Measurements from ENCODE around the gene IPP. TPM values are rescaled to one million over a fixed set of nuclear protein-coding genes. Genes with fewer than 3 reads are reported as not detected.
"Not testable (repeated sequence)": the region's sequence is repeated elsewhere in the genome, so short reads cannot be mapped to it uniquely, and the experiment has no call there.

IPP gene
- total RNA-seq, 1 donor from 2014 or later = 4.4 TPM

GRCh38 chr1:45739641-45740156 is 10.8 kb downstream of the IPP start:
- not testable (repeated sequence) for DNase-seq (ENCODE audit: low read depth in 2 of 2)

- no peak for DNase-seq (ENCODE audit: low read depth in 2 of 2)
These were observed 11.3 kb downstream of the IPP start for GRCh38 chr1:45739137-45739536.

- no peak for DNase-seq (ENCODE audit: low read depth in 2 of 2)
These were observed 19.6 kb downstream of the IPP start for GRCh38 chr1:45730780-45731319.

GRCh38 chr1:45730075-45730779 is 20.2 kb downstream of the IPP start:
- DNase-seq (ENCODE audit: low read depth in 2 of 2) = no peak

- not testable (repeated sequence) for DNase-seq (ENCODE audit: low read depth in 2 of 2)
These were observed 24.4 kb downstream of the IPP start for GRCh38 chr1:45726007-45726406.

GRCh38 chr1:45723248-45723930 is 27.1 kb downstream of the IPP start:
- DNase-seq (ENCODE audit: low read depth in 2 of 2) = no peak

GRCh38 chr1:45722809-45723208 is 27.6 kb downstream of the IPP start:
- DNase-seq (ENCODE audit: low read depth in 2 of 2) = no peak

- no peak for DNase-seq (ENCODE audit: low read depth in 2 of 2)
These were observed 29.2 kb downstream of the IPP start for GRCh38 chr1:45721207-45721606.

- no peak for DNase-seq (ENCODE audit: low read depth in 2 of 2)
These were observed 32.2 kb downstream of the IPP start for GRCh38 chr1:45718289-45718688.

GRCh38 chr1:45717386-45717785 is 33.1 kb downstream of the IPP start:
- not testable (repeated sequence) for DNase-seq (ENCODE audit: low read depth in 2 of 2)

GRCh38 chr1:45716700-45717099 is 33.8 kb downstream of the IPP start:
- DNase-seq (ENCODE audit: low read depth in 2 of 2) = no peak

GRCh38 chr1:45713711-45714110 is 36.7 kb downstream of the IPP start:
- DNase-seq (ENCODE audit: low read depth in 2 of 2) = no peak

GRCh38 chr1:45704637-45705036 is 45.8 kb downstream of the IPP start:
- no peak for DNase-seq (ENCODE audit: low read depth in 2 of 2)

- DNase-seq (ENCODE audit: low read depth in 2 of 2) = no peak
These were observed 55.6 kb downstream of the IPP start for GRCh38 chr1:45694823-45695222.

GRCh38 chr1:45693811-45694210 is 56.6 kb downstream of the IPP start:
- DNase-seq (ENCODE audit: low read depth in 2 of 2) = not testable (repeated sequence)

GRCh38 chr1:45687754-45688740 is 62.4 kb downstream of the IPP start, which contains the start of gene TMEM69:
Gene TMEM69, plus strand, starts transcription at chr1:45688181. Its CDS starts 2,888 bp downstream, at chr1:45691069.
- DNase-seq (ENCODE audit: low read depth in 2 of 2) = peak; percentile 92 to 94

- peak; percentile 99 for DNase-seq (ENCODE audit: low read depth in 2 of 2)
These were observed 63.3 kb downstream of the IPP start for GRCh38 chr1:45687014-45687753.

- DNase-seq (ENCODE audit: low read depth in 2 of 2) = peak; percentile 99
These were observed 64.0 kb downstream of the IPP start, which contains the start of gene GPBP1L1 for GRCh38 chr1:45686288-45687013. Gene GPBP1L1, minus strand, starts transcription at chr1:45686533. Its CDS starts 27,446 bp downstream, at chr1:45659087.

- DNase-seq (ENCODE audit: low read depth in 2 of 2) = peak; percentile 47 to 56
These were observed 64.5 kb downstream of the IPP start for GRCh38 chr1:45686015-45686287.
